Measurements from ENCODE around the gene ARHGAP40.
A peak's percentile ranks its signal among the peaks of the same experiment; 100 is the strongest.

Gene ARHGAP40

DNA sequence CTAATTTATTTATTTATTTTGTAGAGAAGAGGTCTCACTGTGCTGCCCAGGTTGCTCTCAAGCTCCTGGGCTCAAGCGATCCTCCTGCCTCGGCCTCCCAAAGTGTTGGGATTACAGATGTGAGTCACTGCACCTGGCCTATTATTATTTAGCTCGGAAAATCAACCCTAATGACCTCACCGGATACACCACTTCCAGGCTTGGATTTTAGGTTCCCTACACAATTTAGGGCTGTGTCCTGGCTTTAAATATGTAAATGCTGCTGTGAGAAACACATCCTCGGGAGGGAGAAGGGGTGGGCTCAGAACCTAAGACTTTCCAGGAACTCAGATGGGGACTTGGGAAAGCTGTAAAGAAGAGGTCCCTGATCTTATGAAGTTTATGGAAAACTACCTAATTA is 71.7 kb downstream of the ARHGAP40 start:
- DNase-seq (ENCODE audit: insufficient read length, low spot score) = no peak
- no peak for FAIRE-seq

- peak; percentile 53 for DNase-seq (ENCODE audit: insufficient read length, low spot score)
- peak; percentile 70 for FAIRE-seq
These were observed 72.1 kb downstream of the ARHGAP40 start for GRCh38 chr20:38673725-38674091.

- DNase-seq (ENCODE audit: insufficient read length, low spot score) = peak; percentile 83
- FAIRE-seq = peak; percentile 84
These were observed 72.6 kb downstream of the ARHGAP40 start for GRCh38 chr20:38674092-38674764.

- DNase-seq (ENCODE audit: insufficient read length, low spot score) = no peak
- FAIRE-seq = peak; percentile 58
These were observed 73.1 kb downstream of the ARHGAP40 start for GRCh38 chr20:38674765-38675133.

DNA sequence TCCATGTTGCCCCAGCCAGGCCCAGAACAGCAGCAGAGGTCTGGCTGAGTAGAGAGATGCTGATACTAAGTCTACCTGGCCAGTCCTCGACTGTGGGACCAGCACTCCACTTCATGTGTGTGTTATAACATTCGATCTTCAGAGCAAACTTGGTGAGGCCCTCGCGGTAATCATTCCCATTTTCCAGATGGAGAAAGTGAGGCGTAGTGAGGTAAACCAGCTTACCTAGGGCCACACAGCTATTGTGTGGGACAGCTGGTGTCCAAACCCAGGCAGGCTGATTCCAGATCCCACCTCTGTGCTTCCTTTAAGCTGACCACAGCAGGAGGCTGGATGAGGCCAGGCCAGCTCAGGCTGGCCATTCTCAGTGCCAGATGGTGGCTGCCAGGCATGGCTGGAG is 75.0 kb downstream of the ARHGAP40 start:
- FAIRE-seq = no peak
- DNase-seq (ENCODE audit: insufficient read length, low spot score) = no peak

DNA sequence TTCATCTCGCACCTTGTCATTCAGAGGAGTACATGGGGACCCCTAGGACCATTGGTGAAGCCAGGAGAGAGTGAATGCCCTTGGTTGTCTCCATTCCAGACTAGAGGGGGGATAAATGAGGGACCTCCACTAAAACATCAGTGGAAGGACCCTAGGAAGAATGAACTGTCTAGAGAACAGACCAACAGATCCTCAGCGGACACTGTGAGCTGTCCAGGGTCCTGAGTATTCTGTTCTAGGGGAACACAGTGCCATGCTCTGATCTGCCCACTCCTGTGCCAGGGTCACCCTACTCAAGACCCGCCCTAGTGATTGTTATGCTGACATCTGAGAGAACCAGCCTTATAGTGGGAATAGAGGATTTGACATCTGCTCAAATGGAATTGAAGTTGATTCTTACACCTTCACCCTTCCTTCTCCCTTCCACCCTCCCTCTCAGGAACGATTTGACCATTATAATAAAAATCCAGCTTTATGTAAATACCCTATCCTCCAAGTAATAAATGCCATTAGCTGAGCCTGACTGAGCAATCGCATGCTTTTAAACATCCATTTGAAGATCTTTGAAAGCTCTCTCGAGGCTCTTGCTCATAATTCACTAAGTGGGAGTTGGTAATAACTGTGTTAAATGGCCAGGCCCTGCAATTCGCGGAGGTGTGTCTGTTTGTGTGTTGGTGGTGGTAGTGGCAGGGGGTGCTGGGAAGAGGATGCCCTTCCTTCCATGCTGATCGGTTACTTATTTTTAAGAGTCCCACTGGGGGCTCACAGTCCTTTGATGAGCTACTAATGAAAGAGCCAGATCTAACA is 79.1 kb downstream of the ARHGAP40 start:
- DNase-seq (ENCODE audit: insufficient read length, low spot score) = peak; percentile 72

GRCh38 chr20:38685271-38685670 is 83.7 kb downstream of the ARHGAP40 start:
- FAIRE-seq = no peak
- no peak for DNase-seq (ENCODE audit: insufficient read length, low spot score)

More for the DNA sequence above, 79.1 kb downstream of the ARHGAP40 start:
- peak; percentile 54 for FAIRE-seq

DNA sequence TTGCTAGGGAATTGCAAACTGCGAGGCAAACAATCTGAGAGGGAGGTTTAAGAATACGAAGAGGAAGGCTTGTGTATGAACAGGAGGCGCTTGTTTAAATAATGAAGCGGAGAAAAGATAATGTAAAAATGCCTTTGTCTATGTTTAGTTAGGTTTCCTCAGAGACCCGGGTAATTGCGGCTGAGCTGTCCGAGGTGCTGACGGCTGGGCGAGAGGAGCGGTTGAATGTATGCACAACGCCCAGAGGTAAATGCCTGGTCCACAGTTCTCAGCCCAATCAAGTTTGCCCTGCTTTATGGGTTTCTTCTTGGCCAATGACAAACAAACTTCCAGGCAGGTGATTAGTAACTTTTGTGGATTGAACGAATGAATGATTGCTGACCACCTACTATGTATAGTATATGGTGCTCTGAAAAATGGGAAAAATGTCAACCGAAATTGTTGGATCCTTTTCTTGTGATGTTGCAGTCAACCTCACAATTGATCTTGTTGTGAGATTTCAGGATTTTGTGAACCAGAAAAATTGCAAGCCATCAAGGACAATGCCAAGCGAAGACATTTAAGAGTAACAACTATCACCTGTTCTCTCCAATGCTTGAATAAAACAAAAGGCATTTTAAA is 84.4 kb downstream of the ARHGAP40 start:
- peak; percentile 73 for DNase-seq (ENCODE audit: insufficient read length, low spot score)

DNA sequence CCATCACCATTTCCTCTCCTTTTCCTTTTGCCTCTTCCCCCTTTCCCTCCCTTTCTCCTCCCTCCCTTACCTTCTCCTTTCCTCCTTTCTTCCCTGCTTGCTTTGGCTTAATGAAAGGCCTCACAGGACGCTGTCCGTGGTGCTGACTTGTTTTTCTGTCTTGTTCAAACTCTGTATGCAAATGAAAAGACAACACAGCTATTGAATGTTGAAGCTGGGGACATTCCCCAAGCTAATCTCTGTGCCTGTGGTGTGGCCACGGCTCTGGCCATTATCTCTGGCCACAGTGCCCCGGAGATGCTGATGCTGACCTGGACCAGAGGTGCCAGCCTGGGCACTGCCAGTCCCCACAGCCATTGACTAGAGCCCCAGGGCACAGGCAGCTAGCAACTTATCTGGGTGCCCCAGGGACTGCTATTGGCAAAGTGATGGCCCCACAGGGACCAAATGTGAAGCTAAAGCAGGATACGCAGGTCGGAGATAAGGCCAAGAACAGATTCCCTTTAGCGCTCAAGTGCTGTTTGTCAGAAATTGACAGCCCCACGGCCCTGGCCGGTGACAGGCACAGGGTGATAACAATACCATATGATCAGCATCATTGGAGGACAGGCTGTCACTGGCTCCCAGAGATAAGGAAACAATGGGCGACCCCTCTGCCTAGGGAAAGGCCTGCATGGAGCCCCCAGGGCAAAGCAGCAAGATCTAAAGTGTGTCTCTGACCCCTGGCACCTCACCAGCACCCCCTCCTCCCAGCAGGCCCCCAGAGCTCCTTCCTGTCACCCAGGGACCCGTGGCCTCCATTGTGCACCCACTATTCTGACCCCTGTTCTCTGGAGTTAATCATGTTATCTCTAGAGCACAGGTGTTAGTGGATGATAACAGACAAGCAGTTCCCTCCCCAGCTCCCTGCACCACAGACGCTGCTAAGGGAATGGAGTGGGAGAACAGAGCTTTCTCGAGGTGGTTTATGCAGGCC is 91.1 kb downstream of the ARHGAP40 start:
- FAIRE-seq (peak; percentile 86), DNase-seq (ENCODE audit: insufficient read length, low spot score) (peak; percentile 69)

More for the DNA sequence above, 84.4 kb downstream of the ARHGAP40 start:
- peak; percentile 31 for FAIRE-seq

- FAIRE-seq = no peak
- DNase-seq (ENCODE audit: insufficient read length, low spot score) = no peak
These were observed 95.7 kb downstream of the ARHGAP40 start for GRCh38 chr20:38697306-38697705.

DNA sequence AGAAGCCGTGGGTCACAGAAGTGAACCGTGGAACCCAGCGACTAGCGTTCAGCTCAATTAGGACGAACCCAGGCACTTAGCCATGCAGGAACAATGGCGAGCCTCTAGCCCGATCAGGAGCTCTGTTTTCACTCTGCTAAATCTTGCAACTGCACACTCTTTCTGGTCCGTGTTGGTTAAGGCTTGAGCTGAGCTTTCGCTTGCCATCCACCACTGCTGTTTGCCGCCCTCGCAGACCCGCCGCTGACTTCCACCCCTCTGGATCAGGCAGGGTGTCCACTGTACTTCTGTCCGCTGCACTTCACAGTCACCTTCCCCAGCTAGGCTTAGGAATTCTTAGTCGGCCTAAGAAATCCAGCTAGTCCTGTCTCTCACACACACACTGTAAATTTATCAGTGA is 96.9 kb downstream of the ARHGAP40 start:
- FAIRE-seq = no peak

DNA sequence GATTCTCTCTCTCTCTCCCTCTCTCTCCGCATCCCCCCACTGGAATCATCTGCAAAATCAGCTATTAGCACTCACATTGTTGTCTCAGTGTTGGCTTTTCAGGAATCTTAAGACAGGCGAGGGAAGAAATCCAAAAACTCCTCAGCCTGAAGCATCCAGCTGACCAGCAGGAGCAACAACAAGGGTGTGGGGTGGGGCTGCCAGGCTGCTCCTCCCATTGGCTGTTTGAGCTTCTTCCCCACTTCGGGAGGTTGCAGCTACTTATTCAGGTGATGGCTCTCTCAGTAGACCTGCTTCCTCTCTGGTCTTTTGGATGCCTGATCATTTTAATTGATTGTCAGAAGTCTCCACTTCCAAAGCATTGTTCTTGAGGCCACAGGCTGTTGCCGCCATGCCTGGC is 98.5 kb downstream of the ARHGAP40 start:
- no peak for FAIRE-seq
- no peak for DNase-seq (ENCODE audit: insufficient read length, low spot score)

More for the DNA sequence above, 96.9 kb downstream of the ARHGAP40 start:
- DNase-seq (ENCODE audit: insufficient read length, low spot score) = no peak
